H9 (cell line): ENCODE data around the gene IL5RA. TPM values are rescaled to one million over a fixed set of nuclear protein-coding genes. Genes with fewer than 3 reads are reported as not detected.

ENCODE experiments used
- DNase-seq: peaks from one replicate; pipeline ENCODE4 v3.0.0-alpha.2; 2017
- H2AFZ ChIP-seq: one replicate; pipeline ENCODE4 v1.6.1; 2013; ENCODE audit warnings: mild to moderate bottlenecking, low read length, control low read depth, moderate library complexity
- H2AK5ac ChIP-seq: 2 replicates; pipeline ENCODE4 v1.6.1; 2013; ENCODE audit warnings: low read length, control low read depth, mixed read lengths; ENCODE audit not compliant: insufficient read length
- H2BK120ac ChIP-seq: one replicate; pipeline ENCODE4 v1.6.1; 2013; ENCODE audit warnings: low read depth, mild to moderate bottlenecking, low read length, control low read depth, inconsistent platforms; ENCODE audit not compliant: poor library complexity, severe bottlenecking
- H2BK12ac ChIP-seq: 2 replicates; pipeline ENCODE4 v1.6.1; 2013; ENCODE audit warnings: low read length, control low read depth, mixed read lengths, low read depth; ENCODE audit not compliant: insufficient read length
- H2BK15ac ChIP-seq: 2 replicates; pipeline ENCODE4 v1.6.1; 2013; ENCODE audit warnings: low read depth, low read length, control low read depth
- H2BK20ac ChIP-seq: one replicate; pipeline ENCODE4 v1.6.1; 2013; ENCODE audit warnings: low read depth, mild to moderate bottlenecking, low read length, control low read depth, inconsistent platforms; ENCODE audit not compliant: poor library complexity, severe bottlenecking
- H2BK5ac ChIP-seq: 2 replicates; pipeline ENCODE4 v1.6.1; 2013; ENCODE audit warnings: low read length, control low read depth, mixed read lengths; ENCODE audit not compliant: insufficient read length
- H3K14ac ChIP-seq: 2 replicates; pipeline ENCODE4 v1.6.1; 2013; ENCODE audit warnings: low read length, control low read depth; ENCODE audit not compliant: insufficient read depth
- H3K18ac ChIP-seq: 2 replicates; pipeline ENCODE4 v1.6.1; 2013; ENCODE audit warnings: low read depth, mild to moderate bottlenecking, mixed read lengths, low read length, control low read depth; ENCODE audit not compliant: insufficient read length
- H3K23ac ChIP-seq: 2 replicates; pipeline ENCODE4 v1.6.1; 2013; ENCODE audit warnings: low read length, control low read depth, mixed read lengths, low read depth; ENCODE audit not compliant: insufficient read length
- H3K23me2 ChIP-seq: 2 replicates; pipeline ENCODE4 v1.6.1; 2013; ENCODE audit warnings: low read depth, mild to moderate bottlenecking, mixed read lengths, low read length, control low read depth; ENCODE audit not compliant: insufficient read length, poor library complexity, severe bottlenecking
- H3K27ac ChIP-seq: 2 replicates; pipeline ENCODE4 v1.5.1; 2013; ENCODE audit warnings: low read length, control low read depth, mixed read lengths, low read depth; ENCODE audit not compliant: insufficient read length
- H3K27me3 ChIP-seq: 2 replicates; pipeline ENCODE4 v1.6.1; 2013; ENCODE audit warnings: low read length, control low read depth, inconsistent platforms; ENCODE audit not compliant: insufficient read depth
- H3K4ac ChIP-seq: 2 replicates; pipeline ENCODE4 v1.6.1; 2013; ENCODE audit warnings: low read depth, mild to moderate bottlenecking, control low read depth, inconsistent platforms, low read length, moderate library complexity
- H3K4me1 ChIP-seq: 2 replicates; pipeline ENCODE4 v1.6.1; 2013; ENCODE audit warnings: low read length, control low read depth, inconsistent platforms; ENCODE audit not compliant: insufficient read depth
- H3K4me2 ChIP-seq: 2 replicates; pipeline ENCODE4 v1.6.1; 2013; ENCODE audit warnings: low read length, control low read depth, mixed read lengths; ENCODE audit not compliant: insufficient read length, insufficient read depth
- H3K56ac ChIP-seq: 2 replicates; pipeline ENCODE4 v1.6.1; 2013; ENCODE audit warnings: low read depth, mild to moderate bottlenecking, mixed read lengths, low read length, control low read depth; ENCODE audit not compliant: insufficient read length
- H3K79me1 ChIP-seq: 2 replicates; pipeline ENCODE4 v1.6.1; 2013; ENCODE audit warnings: low read depth, mild to moderate bottlenecking, moderate library complexity, low read length, control low read depth, inconsistent platforms; ENCODE audit not compliant: insufficient read depth, poor library complexity, severe bottlenecking
- H3K79me2 ChIP-seq: 2 replicates; pipeline ENCODE4 v1.6.1; 2013; ENCODE audit warnings: low read length, control low read depth, inconsistent platforms; ENCODE audit not compliant: insufficient read depth
- H3K9ac ChIP-seq: 2 replicates; pipeline ENCODE4 v1.6.1; 2013; ENCODE audit warnings: low read length, control low read depth, mixed read lengths; ENCODE audit not compliant: insufficient read length; ENCODE audit errors: extremely low read depth
- H3K9me3 ChIP-seq: one replicate; pipeline ENCODE4 v1.6.1; 2013; ENCODE audit warnings: low read depth, low read length, inconsistent platforms; ENCODE audit not compliant: control insufficient read depth
- H3T11ph ChIP-seq: one replicate; pipeline ENCODE4 v1.6.1; 2013; ENCODE audit warnings: mild to moderate bottlenecking, low read length, control low read depth, inconsistent platforms
- H4K20me1 ChIP-seq: one replicate; pipeline ENCODE4 v1.6.1; 2013; ENCODE audit not compliant: control insufficient read depth, insufficient read length, insufficient read depth
- H4K5ac ChIP-seq: 2 replicates; pipeline ENCODE4 v1.6.1; 2013; ENCODE audit warnings: low read depth, mild to moderate bottlenecking, mixed read lengths, low read length, control low read depth; ENCODE audit not compliant: insufficient read length
- H4K8ac ChIP-seq: replicated peaks from 2 replicates; pipeline ENCODE4 v1.6.1; 2013; ENCODE audit warnings: low read length, control low read depth, mixed read lengths, low read depth; ENCODE audit not compliant: insufficient read length
- H4K91ac ChIP-seq: 2 replicates; pipeline ENCODE4 v1.6.1; 2013; ENCODE audit warnings: low read depth, mild to moderate bottlenecking, moderate library complexity, mixed read lengths, low read length, control low read depth; ENCODE audit not compliant: insufficient read length
- H3K27ac Mint-ChIP-seq, 3 experiments: 2 replicates in 2 of 3; 3 replicates in 1 of 3; pipeline ENCODE4 v1.8.0; 2020 to 2021; ENCODE audit warnings: mixed read lengths in 3 of 3, mild to moderate bottlenecking in 1 of 3, moderate library complexity in 1 of 3
- H3K27me3 Mint-ChIP-seq: 2 replicates; pipeline ENCODE4 v1.8.0; 2021; ENCODE audit warnings: low read depth, mild to moderate bottlenecking, moderate library complexity, mixed read lengths
- H3K36me3 Mint-ChIP-seq, 3 experiments: 2 replicates in 2 of 3; 3 replicates in 1 of 3; pipeline ENCODE4 v1.8.0; 2020 to 2021; ENCODE audit warnings: low read depth in 3 of 3, mixed read lengths in 3 of 3; ENCODE audit not compliant: insufficient read depth in 1 of 3
- H3K4me1 Mint-ChIP-seq, 2 experiments: 2 replicates each; pipeline ENCODE4 v1.8.0; 2020; ENCODE audit warnings: mixed read lengths in 2 of 2
- H3K4me3 Mint-ChIP-seq, 2 experiments: 2 replicates in 1 of 2; 3 replicates in 1 of 2; pipeline ENCODE4 v1.8.0; 2020 to 2021; ENCODE audit warnings: mild to moderate bottlenecking in 2 of 2, mixed read lengths in 2 of 2, moderate library complexity in 1 of 2
- H3K9me3 Mint-ChIP-seq, 2 experiments: 2 replicates in 1 of 2; 3 replicates in 1 of 2; pipeline ENCODE4 v1.8.0; 2020; ENCODE audit warnings: mild to moderate bottlenecking in 2 of 2, mixed read lengths in 2 of 2, moderate library complexity in 1 of 2
- WGBS: extraction: QIAGEN DNeasy Blood & Tissue Kit; methylation state at CpG from one replicate; pipeline ENCODE4 v1.1.7; 2013; ENCODE audit warnings: missing lambda C conversion rate, low lambda C conversion rate, mixed read lengths; ENCODE audit not compliant: insufficient read length; ENCODE audit errors: extremely low coverage; 5-methylcytosine and 5-hydroxymethylcytosine counted together
- total RNA-seq: library from RNA; stranded (reverse); gene quantifications from 2 replicates; pipeline ENCODE4 v1.2.1, GENCODE V29; 2021
- TF ChIP-seq, protein P1 (sequence below): fragments of 200-600 bp; sonication (generic); conservative IDR thresholded peaks from 3 replicates; pipeline ENCODE4 v1.8.0; 2021; ENCODE audit warnings: antibody characterized with exemption, mild to moderate bottlenecking

Gene IL5RA
- total RNA-seq, 1 experiment from 2014 or later, result not detected

DNA sequence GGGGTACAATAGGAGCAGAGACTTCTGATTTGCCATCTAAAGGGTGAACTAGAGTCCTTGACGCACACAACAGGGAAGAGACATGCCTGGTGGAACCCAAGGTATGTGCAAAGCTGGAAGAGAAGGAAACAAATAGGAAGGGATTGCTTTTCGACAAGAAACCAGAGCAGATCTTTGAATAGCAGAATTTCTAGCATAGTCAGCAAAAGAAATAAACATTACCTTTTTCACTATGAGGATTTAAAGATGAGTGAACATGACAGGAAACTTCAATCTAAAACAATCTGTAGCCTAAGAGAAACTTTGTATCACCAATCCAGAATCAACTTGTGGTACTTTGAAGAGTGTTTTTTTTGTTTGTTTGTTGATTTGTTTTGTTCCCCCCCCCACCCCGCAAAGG, 4.9 kb downstream of the IL5RA start:
- H4K91ac ChIP-seq, result no peak overlapping the region
- H3K9me3 Mint-ChIP-seq, result no peaks in the 10 kb centered on the region
- H2BK120ac ChIP-seq, result no peak overlapping the region
- H3K56ac ChIP-seq, result no peak overlapping the region
- H3K36me3 Mint-ChIP-seq, result no peaks in the 10 kb centered on the region
- H3K4me1 Mint-ChIP-seq, result peaks cover 13 to 16% of the 10 kb centered on the region in 2 experiments
- TF ChIP-seq, protein P1, sequence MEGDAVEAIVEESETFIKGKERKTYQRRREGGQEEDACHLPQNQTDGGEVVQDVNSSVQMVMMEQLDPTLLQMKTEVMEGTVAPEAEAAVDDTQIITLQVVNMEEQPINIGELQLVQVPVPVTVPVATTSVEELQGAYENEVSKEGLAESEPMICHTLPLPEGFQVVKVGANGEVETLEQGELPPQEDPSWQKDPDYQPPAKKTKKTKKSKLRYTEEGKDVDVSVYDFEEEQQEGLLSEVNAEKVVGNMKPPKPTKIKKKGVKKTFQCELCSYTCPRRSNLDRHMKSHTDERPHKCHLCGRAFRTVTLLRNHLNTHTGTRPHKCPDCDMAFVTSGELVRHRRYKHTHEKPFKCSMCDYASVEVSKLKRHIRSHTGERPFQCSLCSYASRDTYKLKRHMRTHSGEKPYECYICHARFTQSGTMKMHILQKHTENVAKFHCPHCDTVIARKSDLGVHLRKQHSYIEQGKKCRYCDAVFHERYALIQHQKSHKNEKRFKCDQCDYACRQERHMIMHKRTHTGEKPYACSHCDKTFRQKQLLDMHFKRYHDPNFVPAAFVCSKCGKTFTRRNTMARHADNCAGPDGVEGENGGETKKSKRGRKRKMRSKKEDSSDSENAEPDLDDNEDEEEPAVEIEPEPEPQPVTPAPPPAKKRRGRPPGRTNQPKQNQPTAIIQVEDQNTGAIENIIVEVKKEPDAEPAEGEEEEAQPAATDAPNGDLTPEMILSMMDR, result no peak
- no peaks in the 10 kb centered on the region for H4K20me1 ChIP-seq
- H3K79me2 ChIP-seq, result no peaks in the 10 kb centered on the region
- H3K9ac ChIP-seq, result no peak overlapping the region
- H3K4me3 Mint-ChIP-seq, result no peak overlapping the region
- no peak overlapping the region for H2BK12ac ChIP-seq
- H3K9me3 ChIP-seq, result no peaks in the 10 kb centered on the region
- no peak overlapping the region for H3K14ac ChIP-seq
- H4K5ac ChIP-seq, result no peak overlapping the region
- H2AK5ac ChIP-seq, result no peak overlapping the region
- H2BK15ac ChIP-seq, result no peak overlapping the region
- H3T11ph ChIP-seq, result no peak overlapping the region
- DNase-seq, result no peak
- H4K8ac ChIP-seq, result no peak overlapping the region
- H3K27ac ChIP-seq, result no peak overlapping the region
- H3K4ac ChIP-seq, result no peak overlapping the region
- WGBS, result no CpG with 5 or more reads among the region's 3 CpGs
- no peak overlapping the region for H3K23ac ChIP-seq
- no peaks in the 10 kb centered on the region; the same call in 1 of the 2 replicates for H3K4me1 ChIP-seq
- H2AFZ ChIP-seq, result no peak overlapping the region
- H3K79me1 ChIP-seq, result no peaks in the 10 kb centered on the region
- no peaks in the 10 kb centered on the region for H3K27me3 ChIP-seq
- H3K18ac ChIP-seq, result no peak overlapping the region
- no peak overlapping the region for H2BK5ac ChIP-seq
- H2BK20ac ChIP-seq, result no peak overlapping the region
- no peaks in the 10 kb centered on the region for H3K23me2 ChIP-seq
- no peaks in the 10 kb centered on the region for H3K27me3 Mint-ChIP-seq
- no peak overlapping the region for H3K4me2 ChIP-seq
- no peak overlapping the region for H3K27ac Mint-ChIP-seq
